ENCODE measurements around the gene KCNIP3.

The KCNIP3 gene

GRCh38 chr2:95379371-95379831 is 82.3 kb downstream of the KCNIP3 start:
- Histone ChIP-seq H3K4me3 (ENCODE audit: low read depth in 1 of 2, low read length in 2 of 2) (no peak overlapping the region), H3K4me1 (ENCODE audit: insufficient read depth, low read length) (0 out of 2 replicates have a peak, but pooled peaks cover 3% of the 10 kb centered on the region), H3K27me3 (ENCODE audit: insufficient read depth, low read length, poor library complexity) (no peaks in the 10 kb centered on the region), H3K9me3 (ENCODE audit: insufficient read depth, low read length, severe bottlenecking) (no peaks in the 10 kb centered on the region), H4K20me1 (ENCODE audit: insufficient read depth, low read length) (0 out of 2 replicates have a peak, but pooled peaks cover 4% of the 10 kb centered on the region), H2AFZ (ENCODE audit: low read depth, low read length) (no peak overlapping the region), H3K9ac (ENCODE audit: low read depth, low read length) (no peak overlapping the region), H3K36me3 (ENCODE audit: insufficient read depth, low read length) (no peaks in the 10 kb centered on the region), H3K79me2 (ENCODE audit: insufficient read depth, low read length) (no peaks in the 10 kb centered on the region), H3K4me2 (ENCODE audit: insufficient read depth, low read length) (no peak overlapping the region), H3K27ac (ENCODE audit: low read length) (no peak overlapping the region)
- ATAC-seq (ENCODE audit: insufficient read depth, low read depth) (no peak), DNase-seq (peak; percentile 17)
- TF ChIP-seq CTCF (IDR thresholded peaks at IDR 0.05; ENCODE audit: borderline replicate concordance, extremely low read depth, low read length, poor library complexity, severe bottlenecking) (peak; percentile 38), EZH2 (IDR thresholded peaks at IDR 0.05; ENCODE audit: borderline replicate concordance, low read depth, low read length, severe bottlenecking) (no peak)

- ATAC-seq (ENCODE audit: insufficient read depth, low read depth) (no peak), DNase-seq (no peak)
- Histone ChIP-seq H3K9ac (ENCODE audit: low read depth, low read length) (no peak overlapping the region), H3K36me3 (ENCODE audit: insufficient read depth, low read length) (no peaks in the 10 kb centered on the region), H3K4me2 (ENCODE audit: insufficient read depth, low read length) (no peak overlapping the region), H3K79me2 (ENCODE audit: insufficient read depth, low read length) (no peaks in the 10 kb centered on the region), H3K27ac (ENCODE audit: low read length) (no peak overlapping the region), H3K4me1 (ENCODE audit: insufficient read depth, low read length) (no peaks in the 10 kb centered on the region), H3K27me3 (ENCODE audit: insufficient read depth, low read length, poor library complexity) (no peaks in the 10 kb centered on the region), H3K4me3 (ENCODE audit: low read depth in 1 of 2, low read length in 2 of 2) (no peak overlapping the region), H3K9me3 (ENCODE audit: insufficient read depth, low read length, severe bottlenecking) (no peaks in the 10 kb centered on the region), H4K20me1 (ENCODE audit: insufficient read depth, low read length) (0 out of 2 replicates have a peak, but pooled peaks cover 4% of the 10 kb centered on the region), H2AFZ (ENCODE audit: low read depth, low read length) (no peak overlapping the region)
- TF ChIP-seq CTCF (IDR thresholded peaks at IDR 0.05; ENCODE audit: borderline replicate concordance, extremely low read depth, low read length, poor library complexity, severe bottlenecking) (no peak), EZH2 (IDR thresholded peaks at IDR 0.05; ENCODE audit: borderline replicate concordance, low read depth, low read length, severe bottlenecking) (no peak)
These were observed 83.1 kb downstream of the KCNIP3 start for GRCh38 chr2:95380280-95380679.

GRCh38 chr2:95380731-95381130 is 83.6 kb downstream of the KCNIP3 start:
- ATAC-seq (ENCODE audit: insufficient read depth, low read depth) (no peak), DNase-seq (no peak)
- H4K20me1 ChIP-seq (ENCODE audit: insufficient read depth, low read length): 0 out of 2 replicates have a peak, but pooled peaks cover 4% of the 10 kb centered on the region
- H3K4me1 ChIP-seq (ENCODE audit: insufficient read depth, low read length): no peaks in the 10 kb centered on the region
- H2AFZ ChIP-seq (ENCODE audit: low read depth, low read length): no peak overlapping the region
- H3K9me3 ChIP-seq (ENCODE audit: insufficient read depth, low read length, severe bottlenecking): no peaks in the 10 kb centered on the region
- H3K27me3 ChIP-seq (ENCODE audit: insufficient read depth, low read length, poor library complexity): no peaks in the 10 kb centered on the region
- TF ChIP-seq CTCF (IDR thresholded peaks at IDR 0.05; ENCODE audit: borderline replicate concordance, extremely low read depth, low read length, poor library complexity, severe bottlenecking): no peak
- no peak for TF ChIP-seq EZH2 (IDR thresholded peaks at IDR 0.05; ENCODE audit: borderline replicate concordance, low read depth, low read length, severe bottlenecking)
- H3K9ac ChIP-seq (ENCODE audit: low read depth, low read length): no peak overlapping the region
- no peaks in the 10 kb centered on the region for H3K79me2 ChIP-seq (ENCODE audit: insufficient read depth, low read length)
- H3K27ac ChIP-seq (ENCODE audit: low read length): no peak overlapping the region
- no peak overlapping the region for H3K4me3 ChIP-seq (ENCODE audit: low read depth in 1 of 2, low read length in 2 of 2)
- H3K36me3 ChIP-seq (ENCODE audit: insufficient read depth, low read length): no peaks in the 10 kb centered on the region
- H3K4me2 ChIP-seq (ENCODE audit: insufficient read depth, low read length): no peak overlapping the region
